MG63 (cell line): ENCODE results near the gene PAM. TPM values are rescaled to one million over a fixed set of nuclear protein-coding genes. Genes with fewer than 3 reads are reported as not detected.

Source experiments
- DNase-seq: peaks from one replicate; pipeline ENCODE4 v3.0.0-alpha.2; 2020
- H3K27me3 ChIP-seq: fragments of 250-450 bp; sonication (Bioruptor Pico); 2 replicates; pipeline ENCODE4 v1.5.1; 2020; ENCODE audit warnings: mild to moderate bottlenecking, moderate library complexity
- H3K36me3 ChIP-seq: fragments of 250-450 bp; sonication (Bioruptor Pico); 2 replicates; pipeline ENCODE4 v1.5.1; 2020; ENCODE audit warnings: mild to moderate bottlenecking, moderate library complexity
- H3K4me3 ChIP-seq: fragments of 250-450 bp; sonication (Bioruptor Pico); 2 replicates; pipeline ENCODE4 v1.5.1; 2020; ENCODE audit warnings: mild to moderate bottlenecking, moderate library complexity
- H3K9me3 ChIP-seq: fragments of 250-450 bp; sonication (Bioruptor Pico); 2 replicates; pipeline ENCODE4 v1.5.1; 2020; ENCODE audit warnings: mild to moderate bottlenecking, moderate library complexity
- total RNA-seq: library from RNA; depleted of rRNA; stranded (reverse); fragments of >200 nt; shearing (Covaris generic); gene quantifications from 2 replicates; pipeline ENCODE4 v1.2.3, GENCODE V29; 2014; ENCODE audit warnings: low replicate concordance

The PAM gene
- total RNA-seq, 1 experiment from 2014 or later: 119 TPM

DNA sequence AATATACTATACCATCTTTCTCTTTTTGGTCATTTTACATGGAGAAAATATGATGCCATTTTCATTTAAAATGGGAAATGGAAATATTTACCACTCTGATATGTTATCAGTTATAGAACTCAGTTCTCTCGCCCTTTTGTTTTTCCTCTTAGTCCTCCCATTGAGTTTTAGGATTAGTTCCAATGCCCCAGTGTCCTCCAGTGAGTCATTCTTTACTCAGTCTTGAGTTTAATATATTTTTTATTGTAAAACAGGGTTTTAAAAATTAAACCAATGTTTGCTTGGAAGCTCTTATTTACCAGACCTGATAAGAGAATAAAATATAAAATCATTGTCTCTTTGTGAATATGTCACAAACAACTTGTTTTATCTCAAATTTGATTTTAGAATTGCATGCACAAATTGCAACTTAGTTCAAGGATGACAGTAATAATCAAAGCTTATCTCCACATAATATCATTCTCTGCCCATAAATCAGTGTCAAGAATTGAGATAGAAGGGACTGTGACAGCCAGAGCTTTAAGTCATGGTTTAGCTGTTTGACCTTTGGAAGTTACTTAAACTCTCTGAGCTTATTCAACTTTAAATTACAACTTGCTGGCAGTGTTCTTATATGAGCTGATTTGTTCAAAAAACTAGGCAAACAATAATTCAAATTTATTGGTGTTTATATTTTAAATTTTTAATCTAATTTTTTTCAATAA, 166.4 kb downstream of the PAM start:
- H3K9me3 ChIP-seq: no peaks in the 10 kb centered on the region
- no peak overlapping the region for H3K4me3 ChIP-seq
- H3K27me3 ChIP-seq: no peaks in the 10 kb centered on the region
- no peaks in the 10 kb centered on the region for H3K36me3 ChIP-seq
- DNase-seq: no peak

DNA sequence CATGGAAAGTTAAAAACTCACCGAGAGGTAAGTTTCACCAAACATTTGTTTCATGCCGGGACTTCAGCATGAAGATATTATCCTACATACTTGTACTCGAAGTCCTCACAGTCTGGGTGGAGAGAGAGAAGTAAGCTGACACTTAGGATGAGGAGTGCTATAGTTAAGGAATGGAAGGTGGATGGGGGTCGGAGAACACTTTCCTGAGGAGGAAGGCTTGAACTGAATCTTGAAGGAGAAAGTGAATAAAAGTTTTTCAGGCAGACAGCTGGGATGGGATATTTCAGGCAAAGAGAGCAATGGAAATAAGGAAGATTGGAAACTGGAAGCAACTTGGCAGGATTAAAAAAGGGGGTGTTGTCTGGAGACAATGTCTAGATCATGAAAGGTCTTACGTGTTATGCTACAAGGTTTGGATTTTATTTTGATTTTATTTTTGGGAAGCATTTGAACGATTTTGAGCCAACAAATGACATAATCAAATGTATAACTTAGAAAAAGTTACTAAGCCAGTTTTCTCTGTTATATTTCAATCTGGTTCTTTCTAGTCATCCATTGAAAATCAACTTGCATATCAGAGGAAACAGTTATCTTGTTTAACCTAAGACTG, 167.1 kb downstream of the PAM start:
- Histone ChIP-seq H3K36me3 (no peaks in the 10 kb centered on the region), H3K27me3 (no peaks in the 10 kb centered on the region), H3K9me3 (no peaks in the 10 kb centered on the region), H3K4me3 (no peak overlapping the region)
- DNase-seq: no peak

DNA sequence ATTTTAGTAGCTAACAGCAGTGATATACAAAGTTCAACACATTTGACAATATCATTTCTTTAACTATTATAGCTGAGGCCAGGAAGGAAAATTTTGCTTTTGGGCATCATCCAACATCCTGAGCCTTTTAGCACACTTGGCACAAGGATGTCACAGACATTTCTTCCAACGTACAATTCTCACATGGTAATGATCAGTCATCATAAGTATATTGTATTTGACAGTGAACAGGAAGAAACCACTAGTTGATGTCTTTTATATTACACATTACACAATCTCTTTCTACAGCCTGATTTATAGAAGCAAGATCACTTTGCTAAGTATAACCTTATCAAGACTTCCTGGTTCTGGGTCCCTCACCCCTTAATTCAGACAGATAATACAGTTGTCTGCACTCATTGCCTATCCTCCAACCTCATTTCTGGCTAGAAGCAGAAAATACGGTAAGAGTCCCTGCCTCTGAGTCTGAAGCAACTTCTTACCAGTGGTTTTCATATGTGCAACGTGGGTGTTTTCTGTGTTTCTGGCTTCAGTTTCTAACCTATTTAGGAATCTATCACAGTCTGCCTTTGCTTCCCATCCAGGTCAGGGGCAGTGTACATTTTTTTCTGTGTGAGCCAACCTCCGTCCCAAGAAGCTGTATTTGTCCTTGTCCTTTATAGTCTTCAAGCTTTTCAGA, 167.8 kb downstream of the PAM start:
- Histone ChIP-seq H3K27me3 (no peaks in the 10 kb centered on the region), H3K9me3 (no peaks in the 10 kb centered on the region), H3K36me3 (no peaks in the 10 kb centered on the region), H3K4me3 (no peak overlapping the region)
- DNase-seq: no peak

DNA sequence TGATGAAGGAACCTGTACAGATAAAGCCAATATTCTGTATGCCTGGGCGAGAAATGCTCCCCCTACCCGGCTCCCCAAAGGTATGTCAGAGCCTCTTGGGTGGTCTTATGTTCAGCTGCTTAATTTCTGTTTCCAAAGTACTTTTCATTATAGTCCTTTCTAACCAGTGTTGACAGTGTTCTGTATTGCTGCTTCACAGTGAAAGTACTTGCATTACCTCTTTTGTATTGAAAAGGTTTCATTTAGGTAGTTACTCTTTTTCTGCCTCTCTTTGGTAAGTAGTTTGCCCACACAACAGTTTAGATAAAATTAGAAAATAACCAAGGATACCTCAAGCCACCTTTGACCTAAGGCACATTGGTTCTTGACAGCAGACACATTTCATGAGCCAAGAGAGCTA, 169.9 kb downstream of the PAM start:
- no peaks in the 10 kb centered on the region for H3K27me3 ChIP-seq
- DNase-seq: no peak
- H3K36me3 ChIP-seq: no peaks in the 10 kb centered on the region
- H3K4me3 ChIP-seq: no peak overlapping the region
- no peaks in the 10 kb centered on the region for H3K9me3 ChIP-seq

- DNase-seq: no peak
- no peaks in the 10 kb centered on the region for H3K36me3 ChIP-seq
These were observed 171.9 kb downstream of the PAM start for GRCh38 chr5:102927007-102927406.

GRCh38 chr5:102930244-102930643, 175.1 kb downstream of the PAM start:
- no peaks in the 10 kb centered on the region for H3K36me3 ChIP-seq
- no peaks in the 10 kb centered on the region for H3K27me3 ChIP-seq

More at GRCh38 chr5:102927007-102927406, 171.9 kb downstream of the PAM start:
- H3K27me3 ChIP-seq: no peaks in the 10 kb centered on the region
- H3K4me3 ChIP-seq: no peak overlapping the region
- H3K9me3 ChIP-seq: no peaks in the 10 kb centered on the region

DNA sequence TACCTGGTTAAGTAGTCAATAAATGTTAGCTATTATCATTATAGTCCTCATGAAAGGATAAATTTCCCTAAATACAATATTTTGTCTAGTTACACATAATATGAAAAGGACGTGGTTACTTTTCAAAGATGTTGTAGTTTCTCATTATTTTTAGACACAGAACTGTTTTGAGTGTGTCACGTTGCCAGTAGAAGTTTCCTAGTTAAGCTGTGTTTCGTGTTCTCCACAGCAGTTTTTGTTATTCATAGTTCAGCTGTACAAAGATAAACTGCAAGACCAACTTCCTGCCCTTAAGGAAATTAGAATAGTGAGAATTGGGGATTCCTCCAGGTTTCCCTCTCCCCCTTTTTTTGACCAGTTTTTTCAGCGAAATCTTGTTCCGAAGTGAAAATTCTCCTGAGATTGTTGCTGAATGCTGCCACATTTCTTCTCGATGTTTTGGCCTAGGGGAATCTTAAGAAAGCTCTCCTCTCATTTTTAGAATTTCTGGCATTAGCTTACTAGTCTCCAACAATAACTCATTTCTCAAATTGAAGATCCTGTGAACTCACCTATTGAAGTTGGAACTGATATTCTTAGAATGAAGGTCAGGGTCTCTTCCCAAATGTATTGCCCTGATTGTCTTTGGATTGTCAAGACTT, 176.1 kb downstream of the PAM start:
- no peak for DNase-seq
- H3K27me3 ChIP-seq: no peaks in the 10 kb centered on the region
- no peaks in the 10 kb centered on the region for H3K36me3 ChIP-seq
- no peak overlapping the region for H3K4me3 ChIP-seq
- no peaks in the 10 kb centered on the region for H3K9me3 ChIP-seq

More at GRCh38 chr5:102930244-102930643, 175.1 kb downstream of the PAM start:
- no peak for DNase-seq
- H3K9me3 ChIP-seq: no peaks in the 10 kb centered on the region
- no peak overlapping the region for H3K4me3 ChIP-seq

DNA sequence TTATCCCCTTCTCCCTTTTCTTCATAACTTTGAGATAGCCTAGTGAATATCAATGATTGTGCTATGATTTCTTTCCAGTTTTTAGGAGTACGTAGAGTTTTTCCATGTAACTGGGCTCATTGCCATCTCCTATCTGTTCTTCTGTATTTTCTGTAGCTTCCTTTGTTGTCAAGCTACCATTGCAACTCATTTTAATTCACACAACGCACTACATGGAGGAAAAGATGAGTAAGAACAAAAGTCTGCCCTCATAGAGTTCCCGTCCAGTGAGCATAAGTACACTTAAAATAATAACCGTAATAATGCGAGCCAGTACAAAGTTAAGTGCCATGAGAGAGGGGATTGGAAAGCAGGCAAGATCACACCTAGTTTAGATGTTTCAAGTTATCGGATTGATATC, 177.7 kb downstream of the PAM start:
- Histone ChIP-seq H3K9me3 (no peaks in the 10 kb centered on the region), H3K4me3 (no peak overlapping the region), H3K36me3 (no peaks in the 10 kb centered on the region), H3K27me3 (no peaks in the 10 kb centered on the region)
- DNase-seq: no peak

- Histone ChIP-seq H3K36me3 (no peaks in the 10 kb centered on the region), H3K9me3 (no peaks in the 10 kb centered on the region), H3K4me3 (no peak overlapping the region), H3K27me3 (no peaks in the 10 kb centered on the region)
- DNase-seq: no peak
These were observed 178.2 kb downstream of the PAM start for GRCh38 chr5:102933316-102933715.

DNA sequence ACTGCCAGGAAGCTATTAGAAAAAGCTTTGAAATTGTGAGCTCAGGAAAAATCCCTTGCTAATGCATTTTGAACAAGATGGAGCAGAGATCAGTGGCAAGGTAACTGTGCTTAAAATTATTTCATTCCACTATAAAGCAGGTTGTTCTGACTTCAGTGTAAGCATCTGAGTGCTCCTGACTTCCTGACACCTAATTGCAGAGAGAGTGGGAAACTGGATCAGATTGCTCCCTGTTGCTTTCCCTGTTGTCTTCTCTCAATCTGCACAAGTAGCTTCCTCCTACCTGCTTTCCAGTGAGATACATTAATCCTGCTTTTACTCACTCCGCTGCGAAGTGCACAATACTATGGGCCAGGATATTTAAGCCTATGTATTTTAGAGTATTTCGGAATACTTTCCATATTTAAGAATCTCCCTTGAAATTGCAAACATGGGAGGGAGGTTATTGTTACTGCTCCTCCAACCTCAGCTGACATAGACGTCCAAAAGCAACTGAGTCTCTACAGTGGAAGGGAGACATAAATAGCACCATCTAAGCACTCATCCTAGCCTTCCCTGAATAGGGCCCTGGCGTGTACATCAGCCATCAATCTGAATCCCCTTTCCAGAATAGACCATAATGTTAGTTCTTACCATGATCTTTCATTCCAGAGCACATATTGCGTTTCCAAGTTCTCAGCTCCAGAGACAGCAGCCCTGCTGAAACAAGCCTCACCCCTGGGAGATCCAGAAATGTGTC, 178.8 kb downstream of the PAM start:
- Histone ChIP-seq H3K36me3 (no peaks in the 10 kb centered on the region), H3K4me3 (no peak overlapping the region), H3K27me3 (no peaks in the 10 kb centered on the region), H3K9me3 (no peaks in the 10 kb centered on the region)
- no peak for DNase-seq

DNA sequence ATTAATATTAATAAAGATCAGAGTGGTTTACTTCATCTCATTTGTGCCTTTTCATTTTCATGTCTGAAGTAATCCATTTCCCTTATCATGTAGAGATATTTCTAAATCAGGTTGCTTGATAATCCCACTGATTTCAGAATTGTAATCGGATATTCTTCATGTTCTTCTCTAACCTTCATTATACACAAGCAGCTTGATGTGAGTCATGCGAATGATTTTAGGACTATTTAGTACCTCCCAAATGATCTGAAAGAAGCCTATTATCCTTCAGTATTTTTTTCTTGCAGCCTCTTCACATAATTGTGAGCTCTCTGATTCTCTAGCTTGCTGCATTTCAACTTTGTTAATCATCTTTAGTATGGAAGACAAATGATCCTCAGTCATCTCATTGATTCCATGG, 182.8 kb downstream of the PAM start:
- Histone ChIP-seq H3K4me3 (no peak overlapping the region), H3K36me3 (no peaks in the 10 kb centered on the region), H3K27me3 (no peaks in the 10 kb centered on the region), H3K9me3 (no peaks in the 10 kb centered on the region)
- no peak for DNase-seq

GRCh38 chr5:102941111-102941510, 186.0 kb downstream of the PAM start:
- no peaks in the 10 kb centered on the region for H3K9me3 ChIP-seq
- no peaks in the 10 kb centered on the region for H3K27me3 ChIP-seq
- no peaks in the 10 kb centered on the region for H3K36me3 ChIP-seq
- DNase-seq: no peak
- no peak overlapping the region for H3K4me3 ChIP-seq

GRCh38 chr5:102946414-102946813, 191.3 kb downstream of the PAM start:
- DNase-seq: no peak
- H3K27me3 ChIP-seq: no peaks in the 10 kb centered on the region
- H3K9me3 ChIP-seq: no peaks in the 10 kb centered on the region
- no peak overlapping the region for H3K4me3 ChIP-seq
- H3K36me3 ChIP-seq: no peaks in the 10 kb centered on the region; the same call in 1 of the 2 replicates

DNA sequence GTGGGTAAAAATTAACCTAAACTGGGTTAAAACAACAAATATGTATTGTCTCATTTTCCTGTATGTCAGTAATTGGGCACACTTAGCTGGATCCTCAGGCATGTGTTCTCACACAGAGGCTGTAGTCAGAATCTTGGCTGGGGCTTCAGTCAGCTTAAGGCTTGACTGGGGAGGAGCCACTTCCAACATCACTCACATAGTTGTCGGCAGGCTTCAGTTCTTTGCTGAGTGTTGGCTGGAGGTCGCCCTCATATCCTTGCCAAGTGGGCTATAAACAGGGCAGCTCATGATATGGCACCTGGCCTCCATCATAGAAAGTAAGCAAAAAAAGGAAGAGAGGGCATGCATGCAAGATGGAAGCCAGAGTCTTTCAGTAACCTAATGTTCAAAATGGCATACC, 191.9 kb downstream of the PAM start:
- Histone ChIP-seq H3K36me3 (no peaks in the 10 kb centered on the region; the same call in 1 of the 2 replicates), H3K9me3 (no peaks in the 10 kb centered on the region), H3K27me3 (no peaks in the 10 kb centered on the region), H3K4me3 (no peak overlapping the region)
- peak; percentile 8 for DNase-seq

DNA sequence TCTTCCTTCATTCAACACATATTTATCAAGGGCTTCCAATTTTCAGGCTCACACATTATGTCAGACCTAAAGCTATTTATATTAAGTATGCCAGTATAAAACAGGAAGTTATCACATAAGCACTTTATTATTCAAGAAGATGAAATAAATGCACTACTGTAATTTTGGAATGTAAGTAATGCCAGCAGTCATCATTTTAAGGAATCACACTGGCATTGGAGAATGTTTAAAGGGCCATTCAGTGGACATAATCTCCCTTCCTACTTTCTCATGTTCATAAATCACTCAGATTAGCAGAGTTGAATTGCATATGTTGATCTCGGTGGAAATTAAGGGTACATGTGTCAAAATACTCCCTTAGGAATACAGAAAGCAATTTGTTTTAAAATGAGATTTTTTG, 200.4 kb downstream of the PAM start:
- no peak for DNase-seq
- Histone ChIP-seq H3K9me3 (no peaks in the 10 kb centered on the region), H3K4me3 (no peak overlapping the region), H3K27me3 (no peaks in the 10 kb centered on the region), H3K36me3 (peaks cover 5% of the 10 kb centered on the region)

DNA sequence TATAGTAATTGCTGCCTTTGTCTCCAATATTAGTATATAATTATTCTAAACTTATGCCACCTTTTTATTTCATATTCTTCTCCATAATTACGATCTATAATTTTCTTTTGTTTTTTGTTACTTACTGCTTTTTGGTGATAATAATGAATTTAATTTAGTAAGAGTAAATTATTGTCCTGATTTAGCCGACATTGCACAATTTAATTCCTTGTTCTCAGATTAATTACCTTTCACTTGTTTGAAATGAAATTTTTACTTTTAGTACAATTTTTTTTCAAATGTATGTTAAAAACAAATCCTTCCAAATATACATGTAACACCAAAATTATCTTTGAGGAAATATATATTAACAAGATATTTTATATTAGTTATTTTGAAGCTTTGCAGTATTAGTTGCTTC, 201.5 kb downstream of the PAM start:
- H3K36me3 ChIP-seq: peaks cover 5% of the 10 kb centered on the region
- H3K27me3 ChIP-seq: no peaks in the 10 kb centered on the region
- no peak for DNase-seq
- no peak overlapping the region for H3K4me3 ChIP-seq
- H3K9me3 ChIP-seq: no peaks in the 10 kb centered on the region

- Histone ChIP-seq H3K36me3 (peaks cover 5% of the 10 kb centered on the region), H3K4me3 (no peak overlapping the region), H3K27me3 (no peaks in the 10 kb centered on the region), H3K9me3 (no peaks in the 10 kb centered on the region)
- DNase-seq: no peak
These were observed 202.0 kb downstream of the PAM start for GRCh38 chr5:102957141-102957540.
